GM19467 (cell line): ENCODE measurements around the gene SULT6B1.

Experiments used
- ATAC-seq: cut with Tn5 transposase; IDR thresholded peaks from one replicate; pipeline ENCODE4 v1.9.1; 2021; ENCODE audit warnings: mild to moderate bottlenecking, moderate library complexity; ENCODE audit not compliant: unreplicated experiment

SULT6B1 gene

GRCh38 chr2:37153224-37153623 is 35.2 kb downstream of the SULT6B1 start:
- no peak for ATAC-seq

DNA sequence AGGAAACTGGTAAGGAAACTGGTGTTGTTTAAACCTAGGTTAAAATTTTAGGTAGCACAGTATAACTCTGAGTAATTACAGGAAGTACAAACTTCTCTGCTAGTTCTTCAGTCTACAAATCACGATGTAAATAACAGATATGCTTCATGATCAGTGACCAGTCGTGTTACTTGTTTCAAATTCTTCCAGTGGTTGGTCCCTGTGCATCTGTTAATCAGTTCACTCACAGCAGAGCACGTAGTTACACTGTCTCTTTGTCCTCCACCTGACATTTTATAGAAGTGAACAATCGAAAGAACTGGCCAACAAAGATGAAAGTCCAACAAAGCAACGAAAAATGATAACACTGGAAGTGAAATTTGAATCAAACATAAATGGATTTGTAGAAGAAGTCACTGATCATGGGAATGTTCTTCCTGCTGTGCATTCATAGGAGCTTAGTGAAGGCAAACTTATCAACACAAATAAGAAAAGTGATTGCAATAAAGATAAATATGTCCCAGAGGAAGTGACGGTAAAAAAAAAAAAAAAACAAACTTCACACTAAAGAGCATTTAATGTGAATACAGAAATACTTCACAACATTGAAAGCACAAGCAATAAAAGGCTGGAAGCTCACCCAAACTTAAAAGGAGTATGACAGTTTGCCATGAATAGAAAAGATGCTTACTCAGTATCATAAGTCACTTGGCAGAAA is 38.7 kb downstream of the SULT6B1 start:
- no peak for ATAC-seq

DNA sequence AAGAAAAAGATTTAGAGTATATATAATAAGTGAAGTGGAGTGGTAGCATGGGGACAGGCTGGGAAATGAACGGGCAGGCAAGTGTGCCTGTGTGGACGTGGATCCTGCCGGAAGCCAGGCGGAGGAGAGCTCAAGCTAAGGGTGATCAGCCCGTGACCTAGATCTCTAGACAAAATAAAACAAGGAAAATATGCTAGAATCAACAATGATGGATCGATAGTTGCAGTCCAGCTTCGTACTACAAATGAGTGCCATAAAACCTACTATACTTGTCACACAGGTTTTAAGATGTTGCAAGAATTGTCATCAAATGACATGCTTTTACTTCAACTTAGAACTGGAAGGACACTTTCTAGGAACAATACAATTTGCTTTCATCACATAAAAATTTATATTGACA is 40.1 kb downstream of the SULT6B1 start:
- ATAC-seq, result no peak

DNA sequence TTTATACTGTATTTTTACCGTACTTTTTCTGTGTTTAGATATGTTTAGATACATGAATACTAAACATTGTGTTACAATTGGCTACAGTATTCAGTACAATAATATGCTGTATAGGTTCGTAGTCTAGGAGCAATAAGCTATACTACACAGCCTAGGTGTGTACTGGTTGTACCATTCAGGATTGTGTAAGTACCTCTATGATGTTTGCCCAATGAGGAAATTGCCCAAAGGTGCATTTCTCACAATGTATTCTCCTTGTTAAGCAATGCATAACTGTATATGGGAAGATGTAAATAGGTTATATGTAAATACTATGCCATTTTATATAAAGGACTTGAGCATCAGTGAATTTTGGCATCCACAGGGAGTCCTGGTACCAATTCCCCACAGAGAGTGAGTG is 42.4 kb downstream of the SULT6B1 start:
- no peak for ATAC-seq

- ATAC-seq, result no peak
Observed at GRCh38 chr2:37143974-37144373, 44.5 kb downstream of the SULT6B1 start.

DNA sequence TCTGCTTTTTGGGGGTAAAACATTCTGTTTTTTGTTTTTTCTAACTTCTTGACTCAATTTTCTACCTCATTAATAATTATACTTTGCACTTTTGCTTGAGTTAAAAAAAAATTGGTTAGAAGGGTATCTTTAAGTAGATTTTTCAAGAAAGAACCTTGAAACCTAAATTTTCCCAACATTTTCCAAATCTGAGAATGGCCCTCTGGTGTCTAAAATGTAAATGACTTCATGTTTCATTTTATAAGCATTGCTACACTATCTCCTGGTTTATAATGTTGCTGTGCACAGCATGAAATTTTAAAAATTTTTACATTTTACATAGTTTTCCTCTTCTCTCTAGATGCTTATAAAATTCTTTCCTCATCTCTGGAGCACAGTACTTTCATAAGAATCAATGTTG is 45.9 kb downstream of the SULT6B1 start:
- no peak for ATAC-seq

DNA sequence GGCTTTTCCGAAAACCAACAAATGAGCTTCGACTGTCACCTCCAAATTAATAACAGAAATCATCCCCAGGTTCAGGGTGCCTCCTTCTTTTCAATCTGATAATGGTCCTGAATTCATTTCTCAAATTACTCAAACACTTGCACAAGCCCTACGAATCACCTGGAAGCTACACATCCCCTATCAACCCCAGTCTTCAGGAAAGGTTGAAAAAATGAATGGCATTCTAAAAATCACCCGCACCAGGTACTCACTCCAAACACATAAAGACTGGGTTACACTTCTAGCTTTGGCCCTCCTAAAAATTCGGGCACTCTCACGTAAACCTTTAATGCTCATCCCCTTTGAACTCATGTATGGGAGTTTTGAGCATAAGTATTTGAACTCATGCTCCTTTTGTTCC is 55.6 kb downstream of the SULT6B1 start:
- ATAC-seq, result no peak

DNA sequence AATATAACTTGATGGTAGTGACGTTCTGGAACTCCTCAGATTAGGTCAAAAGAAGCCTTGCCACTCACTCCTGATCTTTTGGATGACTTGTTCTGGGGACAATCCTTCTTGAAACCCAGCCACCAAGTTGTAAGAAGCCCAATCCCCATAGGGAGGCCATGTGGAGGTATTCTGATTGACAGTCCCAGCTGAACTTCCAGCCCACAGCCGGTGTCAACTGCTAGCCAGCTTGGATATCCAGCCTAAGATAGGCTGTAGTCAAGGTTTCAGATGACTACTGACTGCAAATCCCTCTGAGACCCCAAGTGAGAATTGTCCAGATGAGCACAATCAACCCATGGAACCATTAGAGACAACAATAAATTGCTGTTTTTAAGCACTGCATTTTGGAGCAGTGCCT is 63.1 kb downstream of the SULT6B1 start:
- ATAC-seq, result no peak

- ATAC-seq, result no peak
Observed at GRCh38 chr2:37119157-37119556, 69.3 kb downstream of the SULT6B1 start.
